SH-SY5Y (cell line): ENCODE data around the gene CRYBG3.

Source experiments
- GATA2 ChIP-seq: IDR thresholded peaks from 2 replicates; pipeline ENCODE4 v1.6.1; 2011; ENCODE audit warnings: mild to moderate bottlenecking, low read depth, low read length
- GATA3 ChIP-seq: IDR thresholded peaks from 2 replicates; pipeline ENCODE4 v1.6.1; 2011; ENCODE audit warnings: low read depth, mild to moderate bottlenecking, low read length, moderate library complexity

DNA sequence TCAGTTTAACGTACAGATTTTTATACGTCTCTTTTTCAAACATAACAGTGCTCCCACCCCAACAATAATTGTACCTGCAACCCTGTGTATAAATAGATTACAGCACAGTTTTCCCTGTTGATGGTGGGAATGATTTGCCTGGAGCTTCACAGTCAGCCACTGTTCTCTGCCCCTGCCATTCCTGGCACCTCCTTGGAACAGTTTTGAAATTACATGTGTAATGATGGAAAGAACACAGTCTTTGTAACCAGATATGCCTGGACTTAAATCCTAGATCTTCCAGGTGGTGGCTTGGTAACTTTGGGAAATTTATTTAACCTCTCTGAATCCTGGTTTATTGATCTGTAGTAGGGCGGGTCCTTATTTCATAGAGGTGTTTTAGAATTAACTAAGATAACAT, 27.0 kb downstream of the CRYBG3 start:
- TF ChIP-seq GATA2, result no peak
- no peak for TF ChIP-seq GATA3
